ENCODE measurements around the gene CD3E. TPM values are rescaled to one million over a fixed set of nuclear protein-coding genes. Genes with fewer than 3 reads are reported as not detected.

Gene CD3E
- total and polyA plus RNA-seq, 2 of the 8 experiments (the other 6 are each of a cell fraction or from before 2014, with no cell fraction given): not detected

DNA sequence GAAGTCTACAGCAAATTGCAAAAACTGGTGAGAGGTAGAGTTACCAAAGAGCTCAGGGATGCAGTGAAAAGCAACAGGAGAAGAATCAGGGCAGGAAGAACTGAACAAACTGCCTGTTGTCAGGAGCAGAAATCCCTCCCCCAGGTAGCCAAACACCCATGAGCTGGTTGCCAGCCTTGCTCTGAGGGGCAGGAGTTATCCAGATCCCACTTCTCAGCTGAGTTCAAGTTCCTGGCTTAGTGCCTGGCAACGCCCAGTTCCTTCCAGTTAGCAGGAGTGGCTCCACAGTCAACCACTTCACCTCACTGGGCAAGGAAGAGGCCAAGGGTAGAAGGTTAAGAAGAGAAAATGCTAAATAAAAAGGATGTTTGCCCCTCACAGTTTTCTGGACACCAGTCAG lies 38.6 kb upstream of the CD3E start:
- FAIRE-seq: no peak
- H3K27ac ChIP-seq (ENCODE audit: low read depth, low read length): no peak overlapping the region
- no peak overlapping the region for H4K91ac ChIP-seq (replicated peaks; ENCODE audit: insufficient read length, low read length)
- ChIA-PET CTCF (ENCODE audit: partially characterized antibody) (interaction anchor here (0.6 to 2.6 kb wide), 7 partner anchors 12 to 95 kb away, joined by 3 to 15 read pairs (median 8); no protein-coding TSS in a partner anchor), POLR2A (ENCODE audit: partially characterized antibody) (interaction anchor here (1.4 to 1.5 kb wide), 2 partner anchors 10 to 12 kb away, joined by 3 to 4 read pairs; no protein-coding TSS in a partner anchor)
- H3K4me3 ChIP-seq (ENCODE audit: extremely low read depth in 1 of 4, insufficient read depth in 2 of 4, low read depth in 3 of 4, low read length in 4 of 4): no peak overlapping the region
- H3K79me1 ChIP-seq (ENCODE audit: low read depth, low read length): no peaks in the 10 kb centered on the region
- H3K9me3 ChIP-seq (ENCODE audit: insufficient read depth in 2 of 2, low read depth in 1 of 2, low read length in 1 of 2): no peaks in the 10 kb centered on the region
- H2BK12ac ChIP-seq (ENCODE audit: low read depth, low read length): no peak overlapping the region
- 77% methylated on average over 1 of the region's 1 CpG; no CpG with 5 or more reads in 1 of the 2 experiments for WGBS, 2 experiments (ENCODE audit: extremely low coverage in 1 of 2, insufficient coverage in 1 of 2, insufficient read length in 1 of 2, insufficient replicate concordance in 2 of 2, low coverage in 1 of 2, low lambda C conversion rate in 2 of 2, missing lambda C conversion rate in 1 of 2)
- no peak overlapping the region for H2AK5ac ChIP-seq (ENCODE audit: low read depth, low read length)
- H3K4me2 ChIP-seq (ENCODE audit: insufficient read depth in 1 of 2, low read depth in 2 of 2, low read length in 2 of 2): no peak overlapping the region
- no peak overlapping the region for H3K9ac ChIP-seq (replicated peaks in 1 of 4; ENCODE audit: extremely low read depth in 1 of 4, low read depth in 3 of 4, low read length in 3 of 4)
- H3K27me3 ChIP-seq (replicated peaks in 1 of 4; ENCODE audit: control insufficient read depth in 3 of 4, extremely low read depth in 1 of 4, insufficient read depth in 3 of 4, low read length in 3 of 4): peaks cover 1 to 42% (median 31%) of the 10 kb centered on the region in 4 experiments
- H4K8ac ChIP-seq (ENCODE audit: extremely low read depth, insufficient read depth, low read length): no peak overlapping the region
- H2AFZ ChIP-seq (ENCODE audit: low read length): peak overlapping the region; percentile 57; the same call in 1 of the 2 replicates
- H3K23me2 ChIP-seq (ENCODE audit: low read depth, low read length): peaks cover 5% of the 10 kb centered on the region; the same call in 1 of the 2 replicates
- no peak overlapping the region for H3K23ac ChIP-seq (ENCODE audit: insufficient read length)
- no peak overlapping the region for H3K14ac ChIP-seq (ENCODE audit: insufficient read length)
- DNase-seq (ENCODE audit: low read depth in 1 of 2, low spot score in 2 of 2): no peak
- H4K5ac ChIP-seq (ENCODE audit: insufficient read length, low read depth, low read length): no peak overlapping the region
- TF ChIP-seq, protein P1, sequence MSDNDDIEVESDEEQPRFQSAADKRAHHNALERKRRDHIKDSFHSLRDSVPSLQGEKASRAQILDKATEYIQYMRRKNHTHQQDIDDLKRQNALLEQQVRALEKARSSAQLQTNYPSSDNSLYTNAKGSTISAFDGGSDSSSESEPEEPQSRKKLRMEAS (IDR thresholded peaks at IDR 0.05): no peak
- no peak for TF ChIP-seq KDM5A (IDR thresholded peaks at IDR 0.05; ENCODE audit: low read length)
- no peak for TF ChIP-seq EZH2 (IDR thresholded peaks at IDR 0.05; ENCODE audit: low read depth, low read length, severe bottlenecking)
- TF ChIP-seq SUZ12 (IDR thresholded peaks at IDR 0.05; ENCODE audit: low read length): no peak
- no peak for TF ChIP-seq CEBPB (IDR thresholded peaks at IDR 0.05; ENCODE audit: low read depth, low read length)
- TF ChIP-seq RNF2 (IDR thresholded peaks at IDR 0.05; ENCODE audit: borderline replicate concordance, low read depth, low read length, missing control alignments, poor library complexity, severe bottlenecking): no peak
- no peak for TF ChIP-seq SRF (IDR thresholded peaks at IDR 0.05; ENCODE audit: low read depth, low read length)
- TF ChIP-seq RAD21 (IDR thresholded peaks at IDR 0.05 in 1 of 2, conservative IDR thresholded peaks at IDR 0.05 in 1 of 2; ENCODE audit: low read depth in 2 of 2, low read length in 2 of 2): no peak
- TF ChIP-seq RBBP5 (IDR thresholded peaks at IDR 0.05; ENCODE audit: borderline replicate concordance, low read depth, low read length): no peak
- no peak for TF ChIP-seq E2F6 (IDR thresholded peaks at IDR 0.05)
- TF ChIP-seq NANOG (IDR thresholded peaks at IDR 0.05; ENCODE audit: insufficient read depth, low read depth, low read length, poor library complexity, severe bottlenecking): no peak
- H3K56ac ChIP-seq (replicated peaks; ENCODE audit: insufficient read length, low read depth, low read length): no peak overlapping the region
- no peaks in the 10 kb centered on the region for H4K20me1 ChIP-seq (replicated peaks in 1 of 2; ENCODE audit: control insufficient read depth in 1 of 2, insufficient read depth in 2 of 2, low read length in 2 of 2)
- H3K4ac ChIP-seq (replicated peaks; ENCODE audit: insufficient read length, low read depth, low read length): no peak overlapping the region
- 0 out of 2 replicates have a peak overlapping the region, but pooled peaks have one; percentile 38 for H2BK20ac ChIP-seq (ENCODE audit: low read length)
- H3K4me1 ChIP-seq (replicated peaks in 1 of 4; ENCODE audit: control insufficient read depth in 3 of 4, insufficient read depth in 4 of 4, low read length in 3 of 4): peaks cover 3 to 11% (median 4%) of the 10 kb centered on the region in 4 experiments; a peak in 4 of 7 replicates
- H3K18ac ChIP-seq (ENCODE audit: extremely low read depth, low read length): no peak overlapping the region
- H2BK5ac ChIP-seq (ENCODE audit: low read depth, low read length): no peak overlapping the region
- no peak overlapping the region for H2BK15ac ChIP-seq (ENCODE audit: low read length)
- no peaks in the 10 kb centered on the region for H3K79me2 ChIP-seq (ENCODE audit: control insufficient read depth in 1 of 2, insufficient read depth in 2 of 2, low read length in 2 of 2)
- no peak overlapping the region for H2BK120ac ChIP-seq (replicated peaks; ENCODE audit: low read depth, low read length)
- no peaks in the 10 kb centered on the region for H3K36me3 ChIP-seq (ENCODE audit: control insufficient read depth in 2 of 4, insufficient read depth in 4 of 4, low read length in 3 of 4)

Data from H1 (cell line).